GM23248 (cell line): ENCODE results near the gene SMARCA4. TPM values are rescaled to one million over a fixed set of nuclear protein-coding genes. Genes with fewer than 3 reads are reported as not detected.

Experiments
- DNase-seq: peaks from one replicate; pipeline ENCODE4 v3.0.0-alpha.2; 2015
- H2AFZ ChIP-seq: fragments of 200-600 bp; sonication (generic); 2 replicates; pipeline ENCODE4 v1.6.1; 2016; ENCODE audit warnings: antibody characterized with exemption
- H3F3A ChIP-seq: fragments of 200-600 bp; sonication (generic); 2 replicates; pipeline ENCODE4 v1.6.1; 2016; ENCODE audit warnings: mild to moderate bottlenecking, antibody characterized with exemption, mixed run types; ENCODE audit not compliant: insufficient read depth
- H3K27ac ChIP-seq: fragments of 200-600 bp; sonication (generic); 2 replicates; pipeline ENCODE4 v1.5.1; 2016; ENCODE audit warnings: mild to moderate bottlenecking
- H3K27me3 ChIP-seq: fragments of 200-600 bp; sonication (generic); replicated peaks from 2 replicates; pipeline ENCODE4 v1.6.1; 2016; ENCODE audit warnings: mild to moderate bottlenecking; ENCODE audit not compliant: insufficient read depth
- H3K36me3 ChIP-seq: fragments of 200-600 bp; sonication (generic); 2 replicates; pipeline ENCODE4 v1.6.1; 2016; ENCODE audit warnings: low read depth, mild to moderate bottlenecking
- H3K4me1 ChIP-seq: fragments of 200-600 bp; sonication (generic); 2 replicates; pipeline ENCODE4 v1.6.1; 2016; ENCODE audit warnings: mild to moderate bottlenecking; ENCODE audit not compliant: insufficient read depth
- H3K4me2 ChIP-seq: fragments of 200-600 bp; sonication (generic); one replicate; pipeline ENCODE4 v1.6.1; 2016; ENCODE audit warnings: mild to moderate bottlenecking; ENCODE audit not compliant: unreplicated experiment
- H3K4me3 ChIP-seq: fragments of 200-600 bp; sonication (generic); 2 replicates; pipeline ENCODE4 v1.5.1; 2016; ENCODE audit warnings: mild to moderate bottlenecking
- H3K79me2 ChIP-seq: fragments of 200-600 bp; sonication (generic); 2 replicates; pipeline ENCODE4 v1.6.1; 2016; ENCODE audit warnings: mild to moderate bottlenecking; ENCODE audit not compliant: insufficient read depth
- H3K9ac ChIP-seq: fragments of 200-600 bp; sonication (generic); 2 replicates; pipeline ENCODE4 v1.6.1; 2016; ENCODE audit warnings: mild to moderate bottlenecking
- H3K9me2 ChIP-seq: fragments of 200-600 bp; sonication (generic); 2 replicates; pipeline ENCODE4 v1.6.1; 2016; ENCODE audit warnings: mixed run types, mild to moderate bottlenecking, moderate library complexity; ENCODE audit not compliant: insufficient read depth
- H3K9me3 ChIP-seq: fragments of 200-600 bp; sonication (generic); one replicate; pipeline ENCODE4 v1.6.1; 2017; ENCODE audit warnings: low read depth
- H4K20me1 ChIP-seq: fragments of 200-600 bp; sonication (generic); 2 replicates; pipeline ENCODE4 v1.6.0; 2016; ENCODE audit not compliant: insufficient read depth
- EZH2 ChIP-seq: fragments of 200-600 bp; sonication (generic); IDR thresholded peaks from 2 replicates; pipeline ENCODE4 v1.6.1; 2018; ENCODE audit warnings: antibody characterized with exemption, mild to moderate bottlenecking; ENCODE audit not compliant: insufficient read depth, poor library complexity, severe bottlenecking
- EZH2phosphoT487 ChIP-seq: fragments of 200-600 bp; sonication (generic); IDR thresholded peaks from 2 replicates; pipeline ENCODE4 v1.6.1; 2018; ENCODE audit warnings: antibody characterized with exemption, moderate library complexity, mild to moderate bottlenecking, low read depth; ENCODE audit not compliant: insufficient read depth
- WGBS, 2 experiments: methylation state at CpG; one replicate each; pipeline ENCODE4 v1.1.6; 2015 to 2017; ENCODE audit warnings: low lambda C conversion rate in 2 of 2, low coverage in 1 of 2; ENCODE audit errors: missing lambda C conversion rate in 2 of 2; 5-methylcytosine and 5-hydroxymethylcytosine counted together
- in situ Hi-C: fragments of 300-500 bp; cut with MboI; formaldehyde crosslinking; loops from 2 replicates; pipeline ENCODE4 v1.15.0; 2020
- polyA plus RNA-seq: library from polyadenylated mRNA; unstranded; fragments of >200 nt; fragmentation: Nextera tagmentation; extraction: Ambion mirVana; gene quantifications from 2 replicates; pipeline ENCODE4 v1.2.1, GENCODE V29; 2016
- total RNA-seq: library from RNA; depleted of rRNA; stranded (reverse); fragments of >200 nt; shearing (Covaris generic); gene quantifications from 2 replicates; pipeline ENCODE4 v1.2.3, GENCODE V29; 2014

The SMARCA4 gene
- total and polyA plus RNA-seq, 2 experiments from 2014 or later: 37.1 to 44.0 TPM

GRCh38 chr19:11035441-11036377 is 74.9 kb downstream of the SMARCA4 start:
- no peaks in the 10 kb centered on the region for H3K9me2 ChIP-seq
- H4K20me1 ChIP-seq: no peaks in the 10 kb centered on the region
- H3K27me3 ChIP-seq: no peaks in the 10 kb centered on the region
- no peak overlapping the region for H2AFZ ChIP-seq
- no peaks in the 10 kb centered on the region for H3K4me1 ChIP-seq
- H3K4me3 ChIP-seq: no peak overlapping the region
- TF ChIP-seq EZH2 (no peak), EZH2phosphoT487 (no peak)
- H3K9ac ChIP-seq: no peak overlapping the region
- 42 to 43% methylated on average over 15 of the region's 15 CpGs for WGBS, 2 experiments
- H3F3A ChIP-seq: peaks cover 8% of the 10 kb centered on the region; the same call in 1 of the 2 replicates
- H3K27ac ChIP-seq: no peak overlapping the region
- H3K4me2 ChIP-seq: no peak overlapping the region
- no peaks in the 10 kb centered on the region for H3K9me3 ChIP-seq
- DNase-seq: peak; percentile 89
- peaks cover 20% of the 10 kb centered on the region for H3K36me3 ChIP-seq
- H3K79me2 ChIP-seq: peaks cover 26% of the 10 kb centered on the region
- in situ Hi-C loops: loop anchor here (10.0 kb wide), 1 partner anchor 169 kb away; no protein-coding TSS in a partner anchor

GRCh38 chr19:11038511-11038910 is 77.7 kb downstream of the SMARCA4 start:
- WGBS, 2 experiments: 89 to 92% methylated on average over 4 of the region's 4 CpGs
- Histone ChIP-seq H3K4me2 (no peak overlapping the region), H3K4me1 (no peaks in the 10 kb centered on the region), H3K9me3 (no peaks in the 10 kb centered on the region), H4K20me1 (no peaks in the 10 kb centered on the region), H3K9ac (no peak overlapping the region), H3K4me3 (no peak overlapping the region), H2AFZ (no peak overlapping the region), H3K36me3 (peaks cover 20% of the 10 kb centered on the region), H3F3A (peaks cover 8% of the 10 kb centered on the region; the same call in 1 of the 2 replicates), H3K79me2 (peaks cover 35% of the 10 kb centered on the region), H3K27me3 (no peaks in the 10 kb centered on the region), H3K9me2 (no peaks in the 10 kb centered on the region), H3K27ac (no peak overlapping the region)
- in situ Hi-C loops: loop anchor here (10.0 kb wide), 1 partner anchor 166 kb away; no protein-coding TSS in a partner anchor
- no peak for DNase-seq
- TF ChIP-seq EZH2phosphoT487 (no peak), EZH2 (no peak)

- Histone ChIP-seq H3K4me3 (no peak overlapping the region), H3K9me2 (no peaks in the 10 kb centered on the region), H3K4me2 (no peak overlapping the region), H3K79me2 (peaks cover 35% of the 10 kb centered on the region), H3F3A (peaks cover 6% of the 10 kb centered on the region; the same call in 1 of the 2 replicates), H3K36me3 (peaks cover 23% of the 10 kb centered on the region), H4K20me1 (no peaks in the 10 kb centered on the region), H3K27ac (no peak overlapping the region), H3K4me1 (no peaks in the 10 kb centered on the region), H3K27me3 (no peaks in the 10 kb centered on the region), H3K9ac (no peak overlapping the region), H2AFZ (no peak overlapping the region), H3K9me3 (no peaks in the 10 kb centered on the region)
- no peak for DNase-seq
- in situ Hi-C loops: no loop called here
- 92 to 95% methylated on average over 31 to 33 of the region's 33 CpGs for WGBS, 2 experiments
- no peak for TF ChIP-seq EZH2phosphoT487
- TF ChIP-seq EZH2: no peak
Observed at GRCh38 chr19:11041194-11041593, 80.4 kb downstream of the SMARCA4 start.

GRCh38 chr19:11041966-11042627 is 81.3 kb downstream of the SMARCA4 start:
- Histone ChIP-seq H3K27ac (no peak overlapping the region), H2AFZ (no peak overlapping the region), H3K9me3 (no peaks in the 10 kb centered on the region), H3K4me1 (no peaks in the 10 kb centered on the region), H3K4me2 (no peak overlapping the region), H3K36me3 (peaks cover 17% of the 10 kb centered on the region), H3K4me3 (no peak overlapping the region), H3K79me2 (peaks cover 35% of the 10 kb centered on the region), H3F3A (no peaks in the 10 kb centered on the region), H3K9me2 (no peaks in the 10 kb centered on the region), H4K20me1 (no peaks in the 10 kb centered on the region), H3K27me3 (no peaks in the 10 kb centered on the region), H3K9ac (no peak overlapping the region)
- in situ Hi-C loops: no loop called here
- no peak for DNase-seq
- no peak for TF ChIP-seq EZH2phosphoT487
- TF ChIP-seq EZH2: no peak
- 91 to 92% methylated on average over 13 of the region's 13 CpGs for WGBS, 2 experiments
